HG03521 (cell line): ENCODE results near the gene NCAN.
"Not testable (repeated sequence)": the region's sequence is repeated elsewhere in the genome, so short reads cannot be mapped to it uniquely, and the experiment has no call there.

Experiments used
- ATAC-seq: cut with Tn5 transposase; IDR thresholded peaks from one replicate; pipeline ENCODE4 v1.9.1; 2021; ENCODE audit warnings: mild to moderate bottlenecking, moderate library complexity; ENCODE audit not compliant: unreplicated experiment

Gene NCAN

GRCh38 chr19:19223636-19224035 is 11.9 kb downstream of the NCAN start:
- no peak for ATAC-seq

GRCh38 chr19:19224150-19224851 is 12.5 kb downstream of the NCAN start:
- ATAC-seq: no peak

DNA sequence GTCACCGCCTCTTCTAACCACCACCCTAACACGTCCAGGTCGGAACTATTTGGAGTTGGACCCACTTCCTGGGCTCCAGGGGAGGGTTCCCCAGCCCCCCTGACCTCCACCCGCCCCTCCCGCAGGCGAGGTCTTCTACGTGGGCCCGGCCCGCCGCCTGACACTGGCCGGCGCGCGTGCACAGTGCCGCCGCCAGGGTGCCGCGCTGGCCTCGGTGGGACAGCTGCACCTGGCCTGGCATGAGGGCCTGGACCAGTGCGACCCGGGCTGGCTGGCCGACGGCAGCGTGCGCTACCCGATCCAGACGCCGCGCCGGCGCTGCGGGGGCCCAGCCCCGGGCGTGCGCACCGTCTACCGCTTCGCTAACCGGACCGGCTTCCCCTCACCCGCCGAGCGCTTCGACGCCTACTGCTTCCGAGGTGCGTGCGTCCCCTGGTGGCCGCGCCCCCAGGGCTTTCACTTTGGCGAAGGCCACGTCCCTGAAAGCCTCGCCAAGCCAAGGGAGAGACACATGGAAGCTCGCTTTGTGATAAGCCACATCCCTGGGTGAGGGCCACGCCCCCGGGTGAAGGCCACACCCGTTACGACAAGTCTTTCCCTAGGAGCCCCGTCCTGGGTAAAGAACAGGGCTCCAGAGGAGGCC is 13.2 kb downstream of the NCAN start:
- ATAC-seq: no peak

GRCh38 chr19:19226204-19226603 is 14.4 kb downstream of the NCAN start:
- no peak for ATAC-seq

DNA sequence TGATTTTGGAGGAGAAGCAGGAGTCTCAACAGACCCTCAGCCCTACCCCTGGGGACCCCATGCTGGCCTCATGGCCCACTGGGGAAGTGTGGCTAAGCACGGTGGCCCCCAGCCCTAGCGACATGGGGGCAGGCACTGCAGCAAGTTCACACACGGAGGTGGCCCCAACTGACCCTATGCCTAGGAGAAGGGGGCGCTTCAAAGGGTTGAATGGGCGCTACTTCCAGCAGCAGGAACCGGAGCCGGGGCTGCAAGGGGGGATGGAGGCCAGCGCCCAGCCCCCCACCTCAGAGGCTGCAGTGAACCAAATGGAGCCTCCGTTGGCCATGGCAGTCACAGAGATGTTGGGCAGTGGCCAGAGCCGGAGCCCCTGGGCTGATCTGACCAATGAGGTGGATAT is 14.9 kb downstream of the NCAN start:
- ATAC-seq: no peak

DNA sequence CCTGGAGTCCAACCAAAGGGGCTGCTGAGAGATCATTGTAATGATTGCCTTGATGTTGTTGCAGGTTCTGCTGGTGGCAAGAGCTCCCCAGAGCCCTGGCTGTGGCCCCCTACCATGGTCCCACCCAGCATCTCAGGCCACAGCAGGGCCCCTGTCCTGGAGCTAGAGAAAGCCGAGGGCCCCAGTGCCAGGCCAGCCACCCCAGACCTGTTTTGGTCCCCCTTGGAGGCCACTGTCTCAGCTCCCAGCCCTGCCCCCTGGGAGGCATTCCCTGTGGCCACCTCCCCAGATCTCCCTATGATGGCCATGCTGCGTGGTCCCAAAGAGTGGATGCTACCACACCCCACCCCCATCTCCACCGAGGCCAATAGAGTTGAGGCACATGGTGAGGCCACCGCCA is 15.5 kb downstream of the NCAN start:
- ATAC-seq: no peak

- ATAC-seq: no peak
These were observed 17.9 kb downstream of the NCAN start for GRCh38 chr19:19229701-19230100.

GRCh38 chr19:19230999-19231398 is 19.2 kb downstream of the NCAN start:
- no peak for ATAC-seq

GRCh38 chr19:19232261-19232721 is 20.5 kb downstream of the NCAN start:
- ATAC-seq: no peak

- ATAC-seq: no peak
These were observed 22.6 kb downstream of the NCAN start for GRCh38 chr19:19234220-19234816.

- ATAC-seq: no peak
These were observed 24.4 kb downstream of the NCAN start for GRCh38 chr19:19236173-19236572.

DNA sequence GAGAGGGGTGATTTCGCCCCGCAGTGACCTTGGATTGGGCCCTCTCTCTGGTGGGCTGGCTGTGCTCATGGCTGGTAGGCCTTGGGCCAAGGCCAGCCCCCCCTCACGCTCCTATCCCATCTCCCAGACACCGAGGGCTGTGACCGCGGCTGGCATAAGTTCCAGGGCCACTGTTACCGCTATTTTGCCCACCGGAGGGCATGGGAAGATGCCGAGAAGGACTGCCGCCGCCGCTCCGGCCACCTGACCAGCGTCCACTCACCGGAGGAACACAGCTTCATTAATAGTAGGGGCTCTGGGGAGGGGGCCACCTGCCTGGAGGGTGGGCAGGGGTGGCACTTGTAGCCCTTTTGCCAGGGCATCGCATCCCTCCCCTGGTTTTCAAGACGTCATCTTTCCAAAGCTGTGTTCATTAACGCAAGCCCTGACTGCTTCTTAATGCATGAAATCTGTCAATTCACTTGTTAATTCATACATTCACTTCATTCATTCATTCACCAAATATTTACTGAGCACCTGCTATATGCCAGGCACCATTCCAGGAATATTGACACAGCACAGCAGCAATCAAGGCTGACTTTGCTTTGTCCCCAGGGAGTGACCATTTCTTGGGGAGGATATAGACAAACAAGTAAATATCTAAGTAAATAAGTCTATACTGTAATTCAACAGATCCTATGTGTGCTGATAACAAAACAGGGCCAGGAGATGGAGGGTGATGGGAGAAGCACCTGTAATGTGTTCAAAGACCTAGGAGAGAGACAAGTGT is 26.6 kb downstream of the NCAN start:
- ATAC-seq: no peak

- ATAC-seq: no peak
These were observed 27.9 kb downstream of the NCAN start for GRCh38 chr19:19239675-19240074.

DNA sequence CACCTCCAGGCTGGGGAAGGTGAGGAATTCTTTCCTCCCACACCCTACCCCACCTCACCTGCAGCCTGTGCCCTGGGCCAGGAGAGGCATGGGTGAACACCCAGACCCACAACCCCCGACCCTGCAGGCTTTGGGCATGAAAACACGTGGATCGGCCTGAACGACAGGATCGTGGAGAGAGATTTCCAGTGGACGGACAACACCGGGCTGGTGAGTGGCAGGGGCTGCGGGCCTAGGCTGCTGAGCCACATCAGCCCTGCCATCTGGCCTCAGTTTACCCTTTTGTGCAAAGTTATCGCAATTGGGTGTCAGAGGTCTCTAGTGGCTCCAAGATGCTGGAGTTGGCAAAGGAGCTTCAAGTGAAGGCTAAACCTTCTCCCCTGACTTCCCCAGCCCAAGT is 28.7 kb downstream of the NCAN start:
- ATAC-seq: no peak

GRCh38 chr19:19250196-19250801 is 38.5 kb downstream of the NCAN start:
- no peak for ATAC-seq

DNA sequence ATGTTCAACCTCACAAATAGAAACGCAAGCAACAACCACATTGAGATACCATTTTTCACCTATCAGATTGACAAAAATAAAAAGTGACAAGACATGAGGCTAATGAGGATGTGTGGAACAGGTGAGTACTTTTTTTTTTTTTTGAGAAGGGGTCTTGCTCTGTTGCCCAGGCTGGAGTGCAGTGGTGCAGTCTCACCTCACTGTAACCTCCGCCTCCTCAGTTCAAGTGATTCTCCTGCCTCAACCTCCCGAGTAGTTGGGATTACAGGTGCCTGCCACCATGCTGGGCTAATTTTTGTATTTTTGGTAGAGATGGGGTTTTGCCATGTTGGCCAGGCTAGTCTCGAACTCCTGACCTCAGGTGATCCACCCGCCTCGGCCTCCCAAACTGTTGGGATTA is 41.7 kb downstream of the NCAN start:
- ATAC-seq: not testable (repeated sequence)

DNA sequence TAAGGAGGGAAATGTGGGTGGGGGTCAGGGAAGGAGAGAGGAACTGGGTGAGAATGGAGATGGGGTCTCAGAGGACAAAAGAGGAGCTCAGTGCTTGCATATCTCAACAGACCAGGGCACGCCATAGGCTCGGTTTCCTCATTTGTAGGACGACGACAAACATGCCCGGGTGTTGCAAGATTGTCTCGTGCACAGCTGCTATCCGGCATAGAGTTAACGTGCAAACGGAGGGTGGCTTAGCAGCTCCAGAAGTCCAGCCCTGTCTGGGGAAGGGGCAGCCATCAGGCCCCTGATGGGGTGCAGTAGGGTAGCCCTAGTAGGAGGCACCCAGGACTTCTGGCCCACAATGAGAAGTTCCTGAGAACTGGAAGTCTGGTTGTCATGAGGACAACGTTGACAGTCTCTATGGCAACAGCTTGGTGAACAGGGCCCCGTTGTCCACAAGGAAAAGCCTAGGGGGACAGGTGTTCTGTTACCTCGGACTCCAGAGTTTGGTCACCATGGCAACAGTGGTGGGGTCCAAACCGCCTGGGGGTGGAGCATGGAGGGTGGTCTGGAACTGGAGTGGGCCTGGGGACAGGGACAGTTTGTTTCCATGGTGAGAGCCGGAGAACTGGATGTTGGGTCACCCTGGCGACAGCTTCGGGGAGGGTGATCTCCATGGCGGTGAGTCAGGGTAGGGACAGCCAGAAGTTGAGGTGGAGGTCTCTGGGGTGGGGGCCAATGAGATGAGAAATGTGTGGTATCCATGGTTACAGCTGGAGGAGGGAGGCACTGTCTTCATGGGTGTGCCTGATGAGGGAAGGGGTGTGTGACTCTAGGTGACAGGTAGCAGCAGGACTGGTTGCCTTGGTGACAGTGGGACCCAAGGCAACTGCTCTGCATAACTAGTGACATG is 44.6 kb downstream of the NCAN start:
- no peak for ATAC-seq

DNA sequence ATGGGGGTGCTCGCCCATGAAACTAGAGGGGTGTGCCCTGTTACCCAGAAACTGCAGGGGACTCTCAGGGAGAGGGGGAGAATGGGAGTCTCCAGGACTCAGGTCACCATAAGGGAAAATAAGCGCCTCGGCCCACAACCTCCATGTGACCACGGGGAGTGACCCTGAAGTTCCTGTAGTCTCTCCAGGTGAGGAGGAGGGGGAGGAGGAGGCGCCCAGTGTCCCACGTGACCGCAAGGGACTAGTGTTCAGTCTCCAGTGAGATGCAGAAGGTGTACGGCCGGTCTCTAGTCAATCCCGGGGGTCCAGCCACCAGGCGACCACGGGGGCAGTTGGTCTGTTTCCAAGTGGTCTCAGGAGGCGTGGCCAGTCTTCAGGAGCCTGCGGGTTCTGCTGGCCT is 45.4 kb downstream of the NCAN start:
- no peak for ATAC-seq

DNA sequence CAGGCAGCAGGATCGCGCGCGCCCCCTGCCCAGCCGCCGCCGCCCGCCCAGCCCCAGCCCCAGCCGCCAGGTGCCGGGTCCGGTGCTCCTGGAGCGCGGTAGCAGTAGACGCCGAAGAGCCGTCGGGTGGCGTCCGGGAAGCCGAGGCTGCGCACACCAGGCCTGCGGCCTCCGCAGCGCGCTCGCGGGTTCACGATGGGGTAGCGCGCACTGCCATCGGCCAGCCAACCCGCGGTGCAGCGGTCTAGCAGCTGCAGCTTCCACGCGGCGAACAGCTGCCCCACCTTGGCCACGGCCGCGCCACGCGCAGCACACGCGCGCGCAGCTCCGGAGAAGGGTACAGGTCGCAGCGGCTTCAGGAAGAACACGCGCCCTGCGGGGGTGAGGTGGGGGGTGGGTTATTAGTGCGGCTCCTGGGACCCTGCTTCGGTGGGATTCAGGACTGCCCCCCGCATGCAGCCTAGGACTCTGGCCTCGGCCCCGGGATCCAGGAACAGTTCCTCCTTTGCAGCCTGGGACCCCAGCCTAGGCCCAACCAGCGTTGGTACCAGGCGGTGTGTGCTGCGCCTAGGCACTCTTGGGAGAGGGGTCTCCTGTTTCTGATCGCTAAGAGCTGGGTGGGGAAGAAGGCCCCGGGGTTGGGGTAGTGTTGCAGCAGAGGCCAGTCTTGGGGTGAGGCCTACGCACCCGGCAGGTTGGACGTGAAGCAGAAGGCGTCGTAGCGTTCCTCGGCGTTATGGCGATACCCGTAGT is 46.3 kb downstream of the NCAN start:
- no peak for ATAC-seq
